ENCODE measurements around the gene ACSM5.

Gene ACSM5

GRCh38 chr16:20398603-20399002 is 10.7 kb upstream of the ACSM5 start:
- no peak overlapping the region for H3K4me3 ChIP-seq (replicated peaks; ENCODE audit: low read depth, low read length)
- TF ChIP-seq CTCF (IDR thresholded peaks at IDR 0.05; ENCODE audit: low read depth, low read length, missing control alignments), result no peak
- no peak for DNase-seq (ENCODE audit: extremely low read depth, low read depth)

GRCh38 chr16:20399185-20399584 is 10.1 kb upstream of the ACSM5 start:
- no peak for TF ChIP-seq CTCF (IDR thresholded peaks at IDR 0.05; ENCODE audit: low read depth, low read length, missing control alignments)
- DNase-seq (ENCODE audit: extremely low read depth, low read depth), result no peak
- no peak overlapping the region for H3K4me3 ChIP-seq (replicated peaks; ENCODE audit: low read depth, low read length)

GRCh38 chr16:20401066-20401465 is 8.3 kb upstream of the ACSM5 start:
- DNase-seq (ENCODE audit: extremely low read depth, low read depth), result no peak
- H3K4me3 ChIP-seq (replicated peaks; ENCODE audit: low read depth, low read length), result no peak overlapping the region
- no peak for TF ChIP-seq CTCF (IDR thresholded peaks at IDR 0.05; ENCODE audit: low read depth, low read length, missing control alignments)

- TF ChIP-seq CTCF (IDR thresholded peaks at IDR 0.05; ENCODE audit: low read depth, low read length, missing control alignments), result no peak
- DNase-seq (ENCODE audit: extremely low read depth, low read depth), result no peak
- H3K4me3 ChIP-seq (replicated peaks; ENCODE audit: low read depth, low read length), result no peak overlapping the region
These were observed 7.8 kb upstream of the ACSM5 start for GRCh38 chr16:20401475-20402016.

GRCh38 chr16:20402651-20403050 is 6.7 kb upstream of the ACSM5 start:
- DNase-seq (ENCODE audit: extremely low read depth, low read depth), result no peak
- no peak overlapping the region for H3K4me3 ChIP-seq (replicated peaks; ENCODE audit: low read depth, low read length)
- TF ChIP-seq CTCF (IDR thresholded peaks at IDR 0.05; ENCODE audit: low read depth, low read length, missing control alignments), result no peak

GRCh38 chr16:20404637-20405036 is 4.7 kb upstream of the ACSM5 start, which contains the start of gene PDILT:
Gene PDILT (minus strand): TSS chr16:20404737. CDS start chr16:20399300, 5,437 bp downstream.
- TF ChIP-seq CTCF (IDR thresholded peaks at IDR 0.05; ENCODE audit: low read depth, low read length, missing control alignments), result no peak
- no peak for DNase-seq (ENCODE audit: extremely low read depth, low read depth)
- H3K4me3 ChIP-seq (replicated peaks; ENCODE audit: low read depth, low read length), result no peak within 1 kb of the TSS

GRCh38 chr16:20410121-20410723 is 888 bp downstream of the ACSM5 start:
- no peak for TF ChIP-seq CTCF (IDR thresholded peaks at IDR 0.05; ENCODE audit: low read depth, low read length, missing control alignments)
- DNase-seq (ENCODE audit: extremely low read depth, low read depth), result no peak
- no peak overlapping the region for H3K4me3 ChIP-seq (replicated peaks; ENCODE audit: low read depth, low read length)

Data from HFF-Myc (cell line).